ENCODE measurements around the gene UPF3A. TPM values are rescaled to one million over a fixed set of nuclear protein-coding genes. Genes with fewer than 3 reads are reported as not detected.

The UPF3A gene
- total and polyA plus RNA-seq, 2 experiments from 2014 or later, result 35.7 to 48.9 TPM

DNA sequence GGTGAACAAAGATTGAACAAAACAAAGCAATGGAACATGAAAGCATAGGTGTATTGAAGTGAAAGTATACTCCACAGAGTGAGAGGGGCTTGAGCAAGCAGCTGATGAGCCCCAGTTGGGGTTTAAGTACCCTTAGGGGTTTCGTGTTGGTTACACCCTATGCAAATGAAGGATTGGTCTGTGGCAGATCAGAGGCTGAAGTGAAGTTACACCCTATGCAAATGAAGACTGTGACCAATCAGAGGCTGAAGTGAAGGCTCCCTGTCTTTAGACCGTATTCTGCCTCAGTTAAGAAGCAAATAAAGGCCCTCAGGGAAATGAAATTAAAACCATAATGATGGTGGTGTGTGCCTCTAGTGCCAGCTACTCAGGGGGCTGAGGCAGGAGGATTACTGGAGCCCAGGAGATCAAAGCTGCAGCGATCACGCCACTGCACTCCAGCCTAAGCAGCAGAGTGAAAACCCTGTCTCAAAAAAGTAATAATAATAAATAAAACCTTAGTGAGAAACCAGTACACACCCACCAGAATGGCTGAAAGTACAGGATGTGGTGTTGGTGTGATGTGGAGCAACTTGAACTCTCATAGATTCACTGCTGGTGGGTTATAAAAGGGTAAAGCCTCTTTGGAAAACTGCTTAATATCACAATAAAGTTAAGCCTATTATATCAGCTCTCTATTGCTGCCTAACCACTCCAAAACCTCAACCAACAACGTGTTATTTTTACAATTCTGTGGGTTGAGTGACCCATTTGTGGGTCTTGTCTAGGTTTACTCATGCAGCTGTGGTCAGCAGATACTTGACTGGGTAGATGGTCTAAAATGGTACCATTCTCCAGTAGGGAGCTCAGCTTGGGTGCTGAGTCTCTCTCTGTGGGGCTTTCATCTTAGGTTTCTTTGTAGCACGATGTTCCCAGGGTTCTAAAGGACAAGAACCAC, 12.8 kb upstream of the UPF3A start:
- H3K9me2 ChIP-seq (replicated peaks; ENCODE audit: insufficient read depth), result no peaks in the 10 kb centered on the region
- no peaks in the 10 kb centered on the region for H3K4me1 ChIP-seq (ENCODE audit: insufficient read depth)
- H3K27ac ChIP-seq, result no peak overlapping the region
- no peak overlapping the region for H3K4me2 ChIP-seq
- H4K20me1 ChIP-seq (ENCODE audit: insufficient read depth, poor library complexity, severe bottlenecking), result no peaks in the 10 kb centered on the region
- H3K9me3 ChIP-seq (ENCODE audit: low read depth), result no peaks in the 10 kb centered on the region
- DNase-seq (ENCODE audit: low spot score), result no peak
- 96% methylated on average over 6 of the region's 6 CpGs for WGBS (ENCODE audit: low lambda C conversion rate, missing lambda C conversion rate)
- no peak overlapping the region for H2AFZ ChIP-seq
- H3K27me3 ChIP-seq, result no peaks in the 10 kb centered on the region
- no peaks in the 10 kb centered on the region for H3K79me2 ChIP-seq
- TF ChIP-seq EZH2 (IDR thresholded peaks at IDR 0.05; ENCODE audit: borderline replicate concordance) (no peak), EZH2phosphoT487 (IDR thresholded peaks at IDR 0.05; ENCODE audit: low read depth, severe bottlenecking, unreplicated experiment) (no peak)
- TF ChIP-seq, protein P1, sequence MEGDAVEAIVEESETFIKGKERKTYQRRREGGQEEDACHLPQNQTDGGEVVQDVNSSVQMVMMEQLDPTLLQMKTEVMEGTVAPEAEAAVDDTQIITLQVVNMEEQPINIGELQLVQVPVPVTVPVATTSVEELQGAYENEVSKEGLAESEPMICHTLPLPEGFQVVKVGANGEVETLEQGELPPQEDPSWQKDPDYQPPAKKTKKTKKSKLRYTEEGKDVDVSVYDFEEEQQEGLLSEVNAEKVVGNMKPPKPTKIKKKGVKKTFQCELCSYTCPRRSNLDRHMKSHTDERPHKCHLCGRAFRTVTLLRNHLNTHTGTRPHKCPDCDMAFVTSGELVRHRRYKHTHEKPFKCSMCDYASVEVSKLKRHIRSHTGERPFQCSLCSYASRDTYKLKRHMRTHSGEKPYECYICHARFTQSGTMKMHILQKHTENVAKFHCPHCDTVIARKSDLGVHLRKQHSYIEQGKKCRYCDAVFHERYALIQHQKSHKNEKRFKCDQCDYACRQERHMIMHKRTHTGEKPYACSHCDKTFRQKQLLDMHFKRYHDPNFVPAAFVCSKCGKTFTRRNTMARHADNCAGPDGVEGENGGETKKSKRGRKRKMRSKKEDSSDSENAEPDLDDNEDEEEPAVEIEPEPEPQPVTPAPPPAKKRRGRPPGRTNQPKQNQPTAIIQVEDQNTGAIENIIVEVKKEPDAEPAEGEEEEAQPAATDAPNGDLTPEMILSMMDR (IDR thresholded peaks at IDR 0.05; ENCODE audit: poor library complexity), result no peak
- no peak overlapping the region for H3K4me3 ChIP-seq
- peaks cover 4% of the 10 kb centered on the region for H3K36me3 ChIP-seq (replicated peaks; ENCODE audit: insufficient read depth, low read depth)

- no peak for TF ChIP-seq EZH2 (IDR thresholded peaks at IDR 0.05; ENCODE audit: borderline replicate concordance)
- TF ChIP-seq, protein P1 (IDR thresholded peaks at IDR 0.05; ENCODE audit: poor library complexity), result no peak
- no peak for TF ChIP-seq EZH2phosphoT487 (IDR thresholded peaks at IDR 0.05; ENCODE audit: low read depth, severe bottlenecking, unreplicated experiment)
- Histone ChIP-seq H3K9me3 (ENCODE audit: low read depth) (no peaks in the 10 kb centered on the region), H3K27ac (no peak overlapping the region), H3K4me3 (no peak overlapping the region), H3K79me2 (no peaks in the 10 kb centered on the region), H3K27me3 (no peaks in the 10 kb centered on the region), H3K4me2 (no peak overlapping the region), H3K9me2 (replicated peaks; ENCODE audit: insufficient read depth) (no peaks in the 10 kb centered on the region), H2AFZ (no peak overlapping the region), H3K4me1 (ENCODE audit: insufficient read depth) (no peaks in the 10 kb centered on the region), H3K36me3 (replicated peaks; ENCODE audit: insufficient read depth, low read depth) (peaks cover 4% of the 10 kb centered on the region), H4K20me1 (ENCODE audit: insufficient read depth, poor library complexity, severe bottlenecking) (no peaks in the 10 kb centered on the region)
- no peak for DNase-seq (ENCODE audit: low spot score)
- WGBS (ENCODE audit: low lambda C conversion rate, missing lambda C conversion rate), result 92% methylated on average over 4 of the region's 4 CpGs
These were observed 12.1 kb upstream of the UPF3A start for GRCh38 chr13:114269281-114269770.

DNA sequence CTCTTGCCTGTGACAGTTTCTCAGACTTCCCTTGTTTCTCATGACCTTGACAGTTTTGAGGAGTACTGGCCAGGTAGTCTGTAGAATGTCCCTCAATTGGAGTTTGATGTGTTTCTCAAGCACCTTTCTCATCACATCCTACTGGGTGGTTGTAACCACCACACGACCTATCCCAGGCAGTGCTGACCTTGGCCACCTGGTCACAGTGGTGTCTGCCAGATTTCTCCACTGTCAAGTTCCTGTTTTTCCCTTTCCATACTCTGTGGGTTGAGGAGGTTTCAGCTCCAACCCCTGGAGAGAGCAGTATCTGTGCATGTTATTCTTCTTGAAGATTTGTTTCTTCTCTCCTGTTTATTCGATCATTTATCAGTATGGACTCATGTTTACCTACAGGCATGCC, 8.4 kb upstream of the UPF3A start:
- Histone ChIP-seq H3K9me2 (replicated peaks; ENCODE audit: insufficient read depth) (no peaks in the 10 kb centered on the region), H3K4me3 (no peak overlapping the region), H2AFZ (no peak overlapping the region), H3K27ac (no peak overlapping the region), H3K4me1 (ENCODE audit: insufficient read depth) (no peaks in the 10 kb centered on the region), H3K4me2 (no peak overlapping the region), H4K20me1 (ENCODE audit: insufficient read depth, poor library complexity, severe bottlenecking) (no peaks in the 10 kb centered on the region), H3K9me3 (ENCODE audit: low read depth) (no peaks in the 10 kb centered on the region), H3K36me3 (replicated peaks; ENCODE audit: insufficient read depth, low read depth) (peaks cover 4% of the 10 kb centered on the region), H3K79me2 (no peaks in the 10 kb centered on the region), H3K27me3 (no peaks in the 10 kb centered on the region)
- TF ChIP-seq EZH2phosphoT487 (IDR thresholded peaks at IDR 0.05; ENCODE audit: low read depth, severe bottlenecking, unreplicated experiment), result no peak
- TF ChIP-seq, protein P1 (IDR thresholded peaks at IDR 0.05; ENCODE audit: poor library complexity), result no peak
- TF ChIP-seq EZH2 (IDR thresholded peaks at IDR 0.05; ENCODE audit: borderline replicate concordance), result no peak
- 92% methylated on average over 2 of the region's 2 CpGs for WGBS (ENCODE audit: low lambda C conversion rate, missing lambda C conversion rate)
- DNase-seq (ENCODE audit: low spot score), result no peak

Data from hepatocyte (in vitro differentiated cells).